HepG2 (cell line): ENCODE results near the gene OAT. TPM values are rescaled to one million over a fixed set of nuclear protein-coding genes. Genes with fewer than 3 reads are reported as not detected.

Experiments used
- ATAC-seq: fragments of 200-7000 bp; cut with Tn5 transposase; 3 replicates; pipeline ENCODE4 v1.9.1; 2020; ENCODE audit warnings: mild to moderate bottlenecking, moderate library complexity
- BruUV-seq: library from RNA; stranded (reverse); fragments of 400-500 nt; replicated peaks from 2 replicates; lab custom pipeline; 2021; lab: Mats Ljungman, UMichigan
- CTCF ChIA-PET: fragments of 300-600 bp; formaldehyde crosslinking; extraction: SDS; loops from one replicate; lab custom pipeline; 2021; ENCODE audit warnings: low total read pairs, inconsistent platforms, low intra/inter-chr PET ratio; lab: Yijun Ruan, JAX
- POLR2A ChIA-PET: fragments of 350-600 bp; sonication (Branson Sonifier 250); formaldehyde crosslinking; loops from one replicate; lab custom pipeline; 2020; ENCODE audit warnings: antibody characterized with exemption, inconsistent platforms; lab: Yijun Ruan, JAX
- DNase-seq: peaks from one replicate; pipeline ENCODE4 v3.0.0-alpha.2; 2015; ENCODE audit warnings: low spot score
- FAIRE-seq: peaks from 3 replicates; lab custom pipeline; 2011; peaks lifted over from hg19 to GRCh38; lab: Jason Lieb, UNC
- H2AFZ ChIP-seq: one replicate; pipeline ENCODE4 v1.6.1; 2011; ENCODE audit warnings: low read length, inconsistent platforms
- H3K27ac ChIP-seq: fragments of 300-600 bp; 3 replicates; pipeline ENCODE4 v1.8.0; 2011; ENCODE audit warnings: mixed run types, mild to moderate bottlenecking, mixed read lengths, low read length, inconsistent platforms; ENCODE audit not compliant: insufficient read depth; ENCODE audit errors: extremely low read length
- H3K27me3 ChIP-seq, 2 experiments: fragments of 200-600 bp in 1 of 2; 2 replicates in 1 of 2; 3 replicates in 1 of 2; pipeline versions ENCODE4 v1.6.0 to v1.8.0; 2011; ENCODE audit warnings: low read length in 2 of 2, mild to moderate bottlenecking in 2 of 2, moderate library complexity in 2 of 2, inconsistent platforms in 1 of 2; ENCODE audit not compliant: insufficient read depth in 2 of 2, control insufficient read depth in 1 of 2
- H3K36me3 ChIP-seq, 2 experiments: fragments of 200-600 bp in 1 of 2; replicated peaks in 1 of 2; 2 replicates in 1 of 2; 3 replicates in 1 of 2; pipeline versions ENCODE4 v1.5.1 to v1.8.0; 2011; ENCODE audit warnings: low read length in 2 of 2, inconsistent platforms in 1 of 2; ENCODE audit not compliant: insufficient read depth in 2 of 2, control insufficient read depth in 1 of 2
- H3K4me1 ChIP-seq: 2 replicates; pipeline ENCODE4 v1.5.1; 2012; ENCODE audit warnings: low read length, inconsistent platforms; ENCODE audit not compliant: insufficient read depth
- H3K4me2 ChIP-seq: 2 replicates; pipeline ENCODE4 v1.6.0; 2011; ENCODE audit warnings: low read depth, low read length, inconsistent platforms
- H3K4me3 ChIP-seq, 3 experiments: fragments of 200-600 bp in 1 of 3; sonication (generic), shearing (Covaris generic) in 1 of 3; replicated peaks in 1 of 3; 2 replicates each; pipeline ENCODE4 v1.5.1; 2011 to 2016; ENCODE audit warnings: low read length in 3 of 3, inconsistent platforms in 2 of 3, low read depth in 2 of 3, mild to moderate bottlenecking in 2 of 3, control low read depth in 1 of 3, mixed read lengths in 1 of 3; ENCODE audit not compliant: insufficient read depth in 1 of 3
- H3K79me2 ChIP-seq: one replicate; pipeline ENCODE4 v1.6.1; 2011; ENCODE audit warnings: low read length, inconsistent platforms; ENCODE audit not compliant: insufficient read depth
- H3K9ac ChIP-seq: 2 replicates; pipeline ENCODE4 v1.6.0; 2011; ENCODE audit warnings: mild to moderate bottlenecking, low read depth, low read length, inconsistent platforms; ENCODE audit not compliant: insufficient read depth
- H3K9me3 ChIP-seq: 2 replicates; pipeline ENCODE4 v1.5.1; 2012; ENCODE audit warnings: mild to moderate bottlenecking, low read length
- H4K20me1 ChIP-seq: 2 replicates; pipeline ENCODE4 v1.6.0; 2011; ENCODE audit warnings: inconsistent platforms, mild to moderate bottlenecking, low read length, moderate library complexity; ENCODE audit not compliant: insufficient read depth
- ATF1 ChIP-seq: IDR thresholded peaks from 2 replicates; pipeline ENCODE4 v1.6.1; 2016; ENCODE audit warnings: mild to moderate bottlenecking, control low read depth
- FOXA3 ChIP-seq: IDR thresholded peaks from 2 replicates; pipeline ENCODE4 v1.6.1; 2016; ENCODE audit warnings: missing genetic modification reagents, missing compliant biosample characterization
- KDM3A ChIP-seq: IDR thresholded peaks from 2 replicates; pipeline ENCODE4 v1.6.1; 2018; ENCODE audit warnings: low read depth, missing compliant biosample characterization
- MED13 ChIP-seq: sonication (generic); formaldehyde crosslinking; IDR thresholded peaks from 2 replicates; pipeline ENCODE4 v1.5.0; 2020; ENCODE audit warnings: missing genetic modification reagents
- NR2C2 ChIP-seq: sonication (generic); formaldehyde crosslinking; IDR thresholded peaks from 2 replicates; pipeline ENCODE4 v1.4.0; 2020; ENCODE audit warnings: missing genetic modification reagents, mild to moderate bottlenecking, moderate library complexity, borderline replicate concordance
- SOX6 ChIP-seq, 2 experiments: fragments of 450-650 bp in 1 of 2; sonication (generic) in 1 of 2; formaldehyde crosslinking in 1 of 2; IDR thresholded peaks; 2 replicates each; pipeline versions ENCODE4 v1.4.0 to v1.6.1; 2017 to 2020; ENCODE audit warnings: antibody characterized with exemption in 1 of 2, mild to moderate bottlenecking in 1 of 2, missing genetic modification reagents in 1 of 2
- SP2 ChIP-seq: sonication (generic); formaldehyde crosslinking; IDR thresholded peaks from 2 replicates; pipeline ENCODE4 v1.5.1; 2020; ENCODE audit warnings: mild to moderate bottlenecking, missing genetic modification reagents
- ZBTB34 ChIP-seq: sonication (generic); formaldehyde crosslinking; IDR thresholded peaks from 2 replicates; pipeline ENCODE4 v1.8.0; 2022; ENCODE audit warnings: mild to moderate bottlenecking, missing genetic modification reagents
- ZBTB42 ChIP-seq: sonication (generic); formaldehyde crosslinking; IDR thresholded peaks from 2 replicates; pipeline ENCODE4 v1.5.0; 2020; ENCODE audit warnings: mild to moderate bottlenecking, missing genetic modification reagents
- ZFAT ChIP-seq: sonication (generic); formaldehyde crosslinking; conservative IDR thresholded peaks from 2 replicates; pipeline ENCODE4 v1.8.1; 2023; ENCODE audit warnings: missing genetic modification reagents, inconsistent platforms
- ZFP36 ChIP-seq: fragments of 150-350 bp; IDR thresholded peaks from 2 replicates; pipeline ENCODE4 v1.6.1; 2018; ENCODE audit warnings: borderline replicate concordance, low read length, low read depth; ENCODE audit not compliant: partially characterized antibody
- ZNF160 ChIP-seq: sonication (generic); formaldehyde crosslinking; IDR thresholded peaks from 2 replicates; pipeline ENCODE4 v1.8.0; 2022; ENCODE audit warnings: mild to moderate bottlenecking, inconsistent platforms, missing genetic modification reagents
- ZNF616 ChIP-seq: sonication (generic); formaldehyde crosslinking; IDR thresholded peaks from 2 replicates; pipeline ENCODE4 v1.5.0; 2020; ENCODE audit warnings: low read depth, mild to moderate bottlenecking, missing genetic modification reagents
- WGBS: methylation state at CpG from one replicate; pipeline ENCODE4 v1.1.6; 2017; ENCODE audit warnings: low lambda C conversion rate; 5-methylcytosine and 5-hydroxymethylcytosine counted together
- in situ Hi-C: cut with HindIII; loops from 2 replicates; pipeline ENCODE4 v1.10.0; 2017; ENCODE audit warnings: low pct_unique_long_range_greater_than_20kb; ENCODE audit not compliant: extremely low pct_ligation_motif_present
- intact Hi-C: fragments of 100-400 bp; cut with micrococcal nuclease; formaldehyde crosslinking; loops from one replicate; pipeline ENCODE4 v1.10.0; 2022; ENCODE audit not compliant: unreplicated experiment
- polyA plus RNA-seq, 8 experiments: library from polyadenylated mRNA; depleted of rRNA in 3 of 8; stranded (reverse) in 7 of 8; unstranded in 1 of 8; fragments of >200 nt; fragmentation: Illumina TruSeq in 4 of 8; extraction: Trizol in 4 of 8; gene quantifications; 2 replicates each; pipeline versions ENCODE4 v1.2.1 to v1.2.3, GENCODE V29; 2011 to 2016; ENCODE audit warnings: low read depth in 4 of 8, missing spikeins in 1 of 8, mixed read lengths in 1 of 8; ENCODE audit not compliant: insufficient read depth in 1 of 8
- total RNA-seq, 5 experiments: library from RNA; depleted of rRNA; stranded (reverse); fragments of >200 nt; fragmentation: Illumina TruSeq; extraction: Trizol; gene quantifications; 2 replicates each; pipeline ENCODE4 v1.2.3, GENCODE V29; 2016; ENCODE audit warnings: low read depth in 1 of 5
- TF ChIP-seq, protein P1 (sequence below): sonication (generic); formaldehyde crosslinking; IDR thresholded peaks from 2 replicates; pipeline ENCODE4 v1.8.1; 2023; ENCODE audit warnings: mild to moderate bottlenecking, inconsistent platforms, moderate library complexity, missing genetic modification reagents, borderline replicate concordance

The OAT gene
- total and polyA plus RNA-seq, 2 of the 13 experiments (the other 11 are each of a cell fraction or from before 2014, with no cell fraction given): 87.8 to 96.7 TPM

- H3K79me2 ChIP-seq: no peaks in the 10 kb centered on the region
- peaks cover 7 to 42% of the 10 kb centered on the region in 2 experiments for H3K27me3 ChIP-seq
- peaks cover 20% of the 10 kb centered on the region for H3K4me1 ChIP-seq
- no peaks in the 10 kb centered on the region for H4K20me1 ChIP-seq
- ATAC-seq (no peak), DNase-seq (no peak), FAIRE-seq (no peak)
- BruUV-seq: no TSS peak
- no peak overlapping the region for H3K4me2 ChIP-seq
- ChIA-PET CTCF (no interaction called here), POLR2A (interaction anchor here (0.6 kb wide), 1 partner anchor 1500 kb away, joined by 3 read pairs; the partner anchor contains the start of gene C10orf88)
- in situ Hi-C loops: no loop called here
- intact Hi-C loops: no loop called here
- TF ChIP-seq ZFAT (CRISPR knock-in tag) (no peak), NR2C2 (CRISPR knock-in tag) (no peak), SOX6 (IDR thresholded peaks at IDR 0.05) (no peak), SOX6 (CRISPR knock-in tag; IDR thresholded peaks at IDR 0.05) (no peak), SP2 (CRISPR knock-in tag) (no peak), FOXA3 (CRISPR knock-in tag) (no peak), ZNF616 (CRISPR knock-in tag) (no peak), ZFP36 (no peak), ZNF160 (no peak), MED13 (CRISPR knock-in tag) (no peak), ATF1 (CRISPR knock-in tag) (no peak), ZBTB42 (CRISPR knock-in tag) (no peak), KDM3A (no peak), ZBTB34 (CRISPR knock-in tag) (no peak)
- TF ChIP-seq, protein P1, sequence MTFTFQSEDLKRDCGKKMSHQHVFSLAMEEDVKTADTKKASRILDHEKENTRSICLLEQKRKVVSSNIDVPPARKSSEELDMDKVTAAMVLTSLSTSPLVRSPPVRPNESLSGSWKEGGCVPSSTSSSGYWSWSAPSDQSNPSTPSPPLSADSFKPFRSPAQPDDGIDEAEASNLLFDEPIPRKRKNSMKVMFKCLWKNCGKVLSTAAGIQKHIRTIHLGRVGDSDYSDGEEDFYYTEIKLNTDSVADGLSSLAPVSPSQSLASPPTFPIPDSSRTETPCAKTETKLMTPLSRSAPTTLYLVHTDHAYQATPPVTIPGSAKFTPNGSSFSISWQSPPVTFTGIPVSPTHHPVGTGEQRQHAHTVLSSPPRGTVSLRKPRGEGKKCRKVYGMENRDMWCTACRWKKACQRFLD (CRISPR knock-in tag): no peak
- no peaks in the 10 kb centered on the region for H3K36me3 ChIP-seq
- H3K27ac ChIP-seq: no peak overlapping the region
- no peak overlapping the region for H3K9ac ChIP-seq
- WGBS: 10% methylated on average over 8 of the region's 8 CpGs
- no peak overlapping the region for H3K4me3 ChIP-seq
- H3K9me3 ChIP-seq: no peaks in the 10 kb centered on the region
- H2AFZ ChIP-seq: no peak overlapping the region
These were observed 35.4 kb upstream of the OAT start for GRCh38 chr10:124453960-124454610.
